HL-60 (cell line): Measurements from ENCODE around the gene KCTD13.

ENCODE experiments used
- DNase-seq, 2 experiments: peaks; one replicate each; pipeline ENCODE4 v3.0.0-alpha.2; 2010 to 2020; ENCODE audit warnings: low read depth in 1 of 2, low spot score in 1 of 2
- H3K27ac ChIP-seq: fragments of 250-450 bp; sonication (Bioruptor Pico); replicated peaks from 2 replicates; pipeline ENCODE4 v1.5.1; 2020; ENCODE audit warnings: mild to moderate bottlenecking, moderate library complexity
- H3K27me3 ChIP-seq: fragments of 250-450 bp; sonication (Bioruptor Pico); 2 replicates; pipeline ENCODE4 v1.5.1; 2021; ENCODE audit warnings: mild to moderate bottlenecking, moderate library complexity; ENCODE audit not compliant: insufficient read depth, poor library complexity, severe bottlenecking
- H3K4me3 ChIP-seq: replicated peaks from 2 replicates; pipeline ENCODE4 v1.5.1; 2011; ENCODE audit warnings: mild to moderate bottlenecking, control low read depth, low read length; ENCODE audit not compliant: insufficient read depth
- CTCF ChIP-seq: IDR thresholded peaks from one replicate; pipeline ENCODE4 v1.5.1; 2011; ENCODE audit warnings: low read length, control low read depth, inconsistent platforms; ENCODE audit not compliant: insufficient read depth
- GABPA ChIP-seq: IDR thresholded peaks from 2 replicates; pipeline ENCODE4 v1.6.1; 2012; ENCODE audit warnings: low read depth
- POLR2AphosphoS5 ChIP-seq: IDR thresholded peaks from 2 replicates; pipeline ENCODE4 v1.6.1; 2012; ENCODE audit warnings: low read depth
- REST ChIP-seq: IDR thresholded peaks from 2 replicates; pipeline ENCODE4 v1.6.1; 2012; ENCODE audit warnings: low read depth; ENCODE audit not compliant: insufficient replicate concordance
- SPI1 ChIP-seq: IDR thresholded peaks from 2 replicates; pipeline ENCODE4 v1.6.1; 2012; ENCODE audit warnings: low read depth, mild to moderate bottlenecking, borderline replicate concordance

The KCTD13 gene

GRCh38 chr16:29927070-29927905 is 1.3 kb upstream of the KCTD13 start:
- H3K27me3 ChIP-seq: no peaks in the 10 kb centered on the region
- no peak for TF ChIP-seq REST
- TF ChIP-seq CTCF: no peak
- TF ChIP-seq GABPA: no peak
- TF ChIP-seq POLR2AphosphoS5: no peak
- no peak for TF ChIP-seq SPI1
- H3K27ac ChIP-seq: no peak overlapping the region
- DNase-seq: no peak
- no peak overlapping the region for H3K4me3 ChIP-seq

- H3K27ac ChIP-seq: peak overlapping the region; percentile 75
- no peak for TF ChIP-seq CTCF
- TF ChIP-seq SPI1: no peak
- TF ChIP-seq REST: no peak
- no peak for TF ChIP-seq GABPA
- TF ChIP-seq POLR2AphosphoS5: no peak
- H3K4me3 ChIP-seq: peak overlapping the region; percentile 100
- no peaks in the 10 kb centered on the region for H3K27me3 ChIP-seq
- no peak for DNase-seq
Measured at GRCh38 chr16:29926711-29927052, 656 bp upstream of the KCTD13 start.

- no peak for TF ChIP-seq REST
- TF ChIP-seq GABPA: no peak
- TF ChIP-seq CTCF: no peak
- TF ChIP-seq POLR2AphosphoS5: no peak
- TF ChIP-seq SPI1: no peak
- Histone ChIP-seq H3K4me3 (peak overlapping the region; percentile 100), H3K27ac (peak overlapping the region; percentile 75), H3K27me3 (no peaks in the 10 kb centered on the region)
- DNase-seq: peak in 1 of 2 experiments; percentile 32
Measured at GRCh38 chr16:29925105-29925756, 795 bp downstream of the KCTD13 start.
